Stimulated activated CD4-positive, alpha-beta T cell treated with anti-CD3 and anti-CD28 coated beads, Interleukin-15, amount 100 ng/mL, for 24 hours (primary cell): ENCODE results near the gene KRTAP9-3.
"Not testable (repeated sequence)": the region's sequence is repeated elsewhere in the genome, so short reads cannot be mapped to it uniquely, and the experiment has no call there.

ENCODE experiments used
- DNase-seq: peaks from one replicate; pipeline ENCODE4 v3.0.0-alpha.2; 2020

Gene KRTAP9-3

DNA sequence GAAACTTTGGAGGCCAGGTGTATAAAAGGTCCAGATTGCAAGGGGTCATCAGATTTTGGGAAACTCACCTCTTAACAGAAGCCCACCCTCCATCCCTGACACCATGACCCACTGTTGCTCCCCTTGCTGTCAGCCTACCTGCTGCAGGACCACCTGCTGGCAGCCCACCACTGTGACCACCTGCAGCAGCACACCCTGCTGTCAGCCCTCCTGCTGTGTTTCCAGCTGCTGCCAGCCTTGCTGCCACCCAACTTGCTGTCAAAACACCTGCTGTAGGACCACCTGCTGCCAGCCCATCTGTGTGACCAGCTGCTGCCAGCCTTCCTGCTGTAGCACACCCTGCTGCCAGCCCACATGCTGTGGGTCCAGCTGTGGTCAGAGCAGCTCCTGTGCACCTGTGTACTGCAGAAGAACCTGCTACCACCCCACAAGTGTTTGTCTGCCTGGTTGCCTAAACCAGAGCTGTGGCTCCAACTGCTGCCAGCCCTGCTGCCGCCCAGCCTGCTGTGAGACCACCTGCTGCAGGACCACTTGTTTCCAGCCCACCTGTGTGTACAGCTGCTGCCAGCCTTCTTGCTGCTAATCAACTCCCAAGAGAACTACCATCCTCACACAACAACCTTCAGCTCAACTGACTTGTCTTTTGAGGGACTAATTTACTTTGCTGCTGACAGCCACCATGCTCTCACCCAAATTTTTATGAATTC is at the start of gene KRTAP9-3:
TSS of gene KRTAP9-3 (plus strand) at position 51 of the 707 bp plus-strand sequence. CDS start at position 104, 53 bp downstream.
- not testable (repeated sequence) for DNase-seq

- DNase-seq = no peak
Observed at GRCh38 chr17:41184480-41184961, 47.7 kb upstream of the KRTAP9-3 start, which contains the start of gene KRTAP4-1. Gene KRTAP4-1 (minus strand): TSS chr17:41184911. CDS start chr17:41184854, 57 bp downstream.

DNA sequence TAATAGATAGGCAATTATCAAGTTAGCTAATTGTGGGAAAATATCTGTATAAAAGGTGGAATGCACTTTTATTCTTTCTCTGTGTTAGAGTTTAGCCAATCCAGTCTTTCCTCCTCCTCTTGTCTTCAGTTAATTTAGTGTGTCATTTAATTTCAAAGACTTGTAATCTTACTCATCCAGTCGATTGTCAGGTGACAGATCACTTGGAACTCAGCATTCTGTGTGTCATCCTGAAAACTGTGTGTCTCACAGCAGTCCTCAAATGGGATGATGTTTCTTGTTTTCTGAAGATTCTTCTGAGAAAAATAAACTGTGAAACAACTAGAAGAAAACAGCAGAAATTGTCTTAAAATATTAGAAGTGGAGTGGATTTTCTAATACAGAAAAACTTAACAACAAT is 47.2 kb upstream of the KRTAP9-3 start:
- DNase-seq = no peak

DNA sequence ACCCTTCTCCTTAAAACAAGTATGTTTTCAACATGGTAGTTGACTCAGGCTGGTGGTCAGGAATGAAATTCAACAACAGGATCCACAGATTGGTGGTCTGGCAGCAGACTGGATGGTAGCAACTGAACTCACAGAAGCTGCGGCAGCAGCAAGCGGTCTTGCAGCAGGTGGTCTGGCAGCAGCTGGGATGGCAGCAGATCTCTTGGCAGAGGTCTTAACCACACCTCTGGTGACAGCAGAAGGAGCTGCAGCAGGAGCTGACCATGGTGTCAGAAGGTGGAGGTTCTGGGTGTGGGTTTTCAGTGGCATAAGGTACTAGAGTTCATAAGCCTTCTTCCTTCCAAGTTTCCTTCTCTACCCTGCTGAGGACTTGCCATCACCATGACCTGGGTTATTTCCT is 45.4 kb upstream of the KRTAP9-3 start:
- no peak for DNase-seq

DNA sequence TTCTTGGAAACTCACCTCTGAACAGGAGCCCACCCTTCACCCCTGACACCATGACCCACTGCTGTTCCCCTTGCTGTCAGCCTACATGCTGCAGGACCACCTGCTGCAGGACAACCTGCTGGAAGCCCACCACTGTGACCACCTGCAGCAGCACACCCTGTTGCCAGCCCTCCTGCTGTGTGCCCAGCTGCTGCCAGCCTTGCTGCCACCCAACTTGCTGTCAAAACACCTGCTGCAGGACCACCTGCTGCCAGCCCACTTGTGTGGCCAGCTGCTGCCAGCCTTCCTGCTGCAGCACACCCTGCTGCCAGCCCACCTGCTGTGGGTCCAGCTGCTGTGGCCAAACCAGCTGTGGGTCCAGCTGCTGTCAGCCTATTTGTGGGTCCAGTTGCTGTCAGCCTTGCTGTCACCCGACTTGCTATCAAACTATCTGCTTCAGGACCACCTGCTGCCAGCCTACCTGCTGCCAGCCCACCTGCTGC is 42.4 kb upstream of the KRTAP9-3 start, which contains the start of gene KRTAP9-1:
TSS of gene KRTAP9-1 (plus strand) at position 51 of the 482 bp plus-strand sequence. CDS start at position 51, 0 bp downstream.
- DNase-seq = not testable (repeated sequence)

DNA sequence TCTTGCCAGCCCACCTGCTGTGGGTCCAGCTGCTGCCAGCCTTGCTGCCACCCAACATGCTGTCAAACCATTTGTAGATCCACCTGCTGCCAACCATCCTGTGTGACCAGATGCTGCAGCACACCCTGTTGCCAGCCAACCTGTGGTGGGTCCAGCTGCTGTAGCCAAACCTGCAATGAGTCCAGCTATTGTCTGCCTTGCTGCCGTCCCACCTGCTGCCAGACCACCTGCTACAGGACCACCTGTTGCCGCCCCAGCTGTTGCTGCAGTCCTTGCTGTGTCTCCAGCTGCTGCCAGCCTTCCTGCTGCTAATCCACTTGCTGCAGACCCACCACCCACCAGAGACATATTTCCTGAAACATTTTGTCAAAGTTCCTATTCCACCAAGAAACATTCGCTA is 41.9 kb upstream of the KRTAP9-3 start:
- no peak for DNase-seq

GRCh38 chr17:41196068-41196467 is 36.2 kb upstream of the KRTAP9-3 start:
- DNase-seq = no peak

DNA sequence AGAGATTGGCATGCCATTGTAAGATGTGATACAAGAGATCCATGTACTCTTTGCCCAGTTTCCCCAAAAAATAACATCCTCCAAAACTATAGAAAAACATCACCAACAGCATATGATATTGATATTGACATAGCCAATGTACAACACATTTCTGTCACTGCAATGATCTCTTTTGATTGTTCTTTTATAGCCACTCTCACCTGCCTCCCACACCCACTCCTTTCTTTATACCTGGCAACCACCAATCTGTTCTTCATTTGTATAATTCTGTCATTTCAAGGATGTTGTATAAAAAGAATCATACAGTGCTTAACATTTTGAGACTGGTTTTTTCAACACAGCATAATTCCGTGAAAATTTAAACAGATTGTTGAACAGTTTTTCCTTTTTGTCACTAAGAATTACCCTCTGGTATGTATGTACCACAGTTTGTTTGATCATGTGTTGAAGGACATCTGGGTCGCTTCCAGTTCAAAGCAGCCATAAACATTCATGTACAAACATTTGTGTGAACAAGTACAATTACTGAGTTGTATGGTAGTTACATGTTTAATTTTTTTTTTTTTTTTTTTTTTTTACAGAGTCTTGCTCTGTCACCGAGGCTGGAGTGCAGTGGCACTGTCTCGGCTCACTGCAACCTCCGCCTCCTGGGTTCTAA is 32.7 kb upstream of the KRTAP9-3 start:
- no peak for DNase-seq

- no peak for DNase-seq
Observed at GRCh38 chr17:41211845-41212466, 20.3 kb upstream of the KRTAP9-3 start.

DNA sequence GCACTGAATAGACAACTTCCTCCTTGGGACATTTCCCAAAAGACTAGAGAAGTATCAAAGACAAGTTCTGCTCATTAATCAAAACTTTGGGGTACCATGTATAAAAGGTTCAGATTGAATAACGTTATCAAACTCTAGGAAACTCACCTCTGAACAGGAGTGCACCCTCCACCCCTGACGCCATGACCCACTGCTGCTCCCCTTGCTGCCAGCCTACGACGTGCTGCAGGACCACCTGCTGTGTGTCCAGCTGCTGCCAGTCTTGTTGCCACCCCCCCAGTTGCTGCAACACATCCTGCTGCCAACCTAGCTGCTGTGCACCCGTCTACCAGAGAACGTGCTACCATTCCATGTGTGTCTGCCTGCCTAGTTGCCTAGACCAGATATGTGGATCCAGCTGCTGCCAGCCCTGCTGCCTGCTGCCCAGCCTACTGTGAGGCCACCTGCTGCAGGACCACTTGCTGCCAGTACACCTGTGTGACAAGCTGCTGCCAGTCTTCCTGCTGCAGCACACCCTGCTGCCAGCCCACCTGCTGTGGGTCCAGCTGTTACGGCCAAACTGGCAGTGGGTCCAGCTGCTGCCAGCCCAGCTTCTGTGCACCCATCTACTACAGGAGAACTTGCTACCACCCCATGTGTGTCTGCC is 19.6 kb upstream of the KRTAP9-3 start:
- DNase-seq = no peak

- no peak for DNase-seq
Observed at GRCh38 chr17:41215681-41216080, 16.6 kb upstream of the KRTAP9-3 start.

DNA sequence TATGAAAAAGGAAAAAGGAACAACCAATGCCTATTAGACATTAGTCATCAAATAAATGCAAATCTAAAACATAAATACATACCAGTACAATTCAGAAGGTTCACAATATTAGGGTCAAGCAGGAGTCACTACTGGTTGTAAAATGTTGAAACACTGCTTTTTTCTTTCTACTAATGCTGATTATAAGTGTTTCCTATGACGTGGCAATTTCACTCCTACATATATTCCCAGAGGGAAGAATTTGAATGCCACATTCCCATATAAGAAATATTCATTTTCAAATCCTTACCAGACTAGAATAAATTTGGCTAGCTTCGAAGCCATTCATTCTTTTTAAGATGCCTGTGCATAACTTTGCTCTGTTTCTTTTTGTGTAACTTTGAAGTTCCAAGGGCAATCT is 8.4 kb upstream of the KRTAP9-3 start:
- DNase-seq = no peak

- no peak for DNase-seq
Observed at GRCh38 chr17:41226051-41226450, 6.2 kb upstream of the KRTAP9-3 start.

GRCh38 chr17:41226598-41227095 is 5.6 kb upstream of the KRTAP9-3 start, which contains the start of gene KRTAP9-2:
Gene KRTAP9-2 (plus strand): TSS chr17:41226648. CDS start chr17:41226655, 7 bp downstream.
- not testable (repeated sequence) for DNase-seq

- DNase-seq = no peak
Observed at GRCh38 chr17:41230094-41230493, 2.2 kb upstream of the KRTAP9-3 start.

DNA sequence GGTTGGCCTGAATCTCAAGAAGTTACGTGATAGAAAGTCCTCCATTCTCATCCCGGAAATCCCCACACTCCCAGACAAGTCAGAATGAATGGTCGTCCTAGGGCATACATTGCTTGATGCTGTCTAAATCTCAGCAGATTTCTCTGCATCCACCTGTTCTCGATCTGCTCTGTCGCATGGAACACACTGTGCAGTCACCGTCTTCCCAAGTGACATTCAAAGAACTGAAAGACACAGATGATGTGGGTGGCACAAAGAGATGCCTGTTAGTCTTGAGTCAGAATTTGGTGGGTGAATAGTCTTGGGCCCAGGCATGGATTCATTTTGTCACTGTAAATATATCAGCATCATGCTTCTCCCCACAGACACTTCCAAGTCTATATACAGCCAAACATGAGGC is 518 bp upstream of the KRTAP9-3 start:
- DNase-seq = no peak

DNA sequence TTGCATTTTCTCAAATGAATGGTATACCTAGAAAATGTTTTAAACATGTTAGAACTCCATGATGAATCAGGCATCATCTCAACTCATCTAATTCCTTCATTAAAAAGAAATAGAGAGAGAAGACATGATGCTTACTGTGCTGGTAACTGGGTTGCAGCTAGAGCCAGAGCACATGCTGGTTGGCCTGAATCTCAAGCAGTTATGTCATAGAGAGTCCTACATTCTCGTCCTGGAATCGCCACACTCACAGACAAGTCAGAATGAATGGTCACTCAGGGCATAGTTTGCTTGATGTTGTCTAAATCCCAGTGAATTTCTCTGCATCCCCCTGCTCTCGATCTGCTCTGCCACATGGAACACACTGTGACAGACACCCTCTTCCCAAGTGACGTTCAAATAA is 4.9 kb downstream of the KRTAP9-3 start:
- DNase-seq = not testable (repeated sequence)

GRCh38 chr17:41237949-41238437 is 5.7 kb downstream of the KRTAP9-3 start, which contains the start of gene KRTAP9-8:
Gene KRTAP9-8 (plus strand): TSS chr17:41237999. CDS start chr17:41238052, 53 bp downstream.
- not testable (repeated sequence) for DNase-seq

- not testable (repeated sequence) for DNase-seq
Observed at GRCh38 chr17:41246995-41247787, 14.9 kb downstream of the KRTAP9-3 start.

DNA sequence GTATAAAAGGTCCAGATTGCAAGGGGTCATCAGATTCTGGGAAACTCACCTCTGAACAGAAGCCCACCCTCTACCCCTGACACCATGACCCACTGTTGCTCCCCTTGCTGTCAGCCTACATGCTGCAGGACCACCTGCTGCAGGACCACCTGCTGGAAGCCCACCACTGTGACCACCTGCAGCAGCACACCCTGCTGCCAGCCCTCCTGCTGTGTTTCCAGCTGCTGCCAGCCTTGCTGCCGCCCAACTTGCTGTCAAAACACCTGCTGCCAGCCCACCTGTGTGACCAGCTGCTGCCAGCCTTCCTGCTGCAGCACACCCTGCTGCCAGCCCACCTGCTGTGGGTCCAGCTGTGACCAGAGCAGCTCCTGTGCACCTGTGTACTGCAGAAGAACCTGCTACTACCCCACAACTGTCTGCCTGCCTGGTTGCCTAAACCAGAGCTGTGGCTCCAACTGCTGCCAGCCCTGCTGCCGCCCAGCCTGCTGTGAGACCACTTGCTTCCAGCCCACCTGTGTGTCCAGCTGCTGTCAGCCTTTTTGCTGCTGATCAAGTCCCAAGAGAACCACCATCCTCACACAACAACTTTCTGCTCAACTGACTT is 17.5 kb downstream of the KRTAP9-3 start, which contains the start of gene KRTAP9-4:
TSS of gene KRTAP9-4 (plus strand) at position 51 of the 604 bp plus-strand sequence. CDS start at position 85, 34 bp downstream.
- DNase-seq = not testable (repeated sequence)

DNA sequence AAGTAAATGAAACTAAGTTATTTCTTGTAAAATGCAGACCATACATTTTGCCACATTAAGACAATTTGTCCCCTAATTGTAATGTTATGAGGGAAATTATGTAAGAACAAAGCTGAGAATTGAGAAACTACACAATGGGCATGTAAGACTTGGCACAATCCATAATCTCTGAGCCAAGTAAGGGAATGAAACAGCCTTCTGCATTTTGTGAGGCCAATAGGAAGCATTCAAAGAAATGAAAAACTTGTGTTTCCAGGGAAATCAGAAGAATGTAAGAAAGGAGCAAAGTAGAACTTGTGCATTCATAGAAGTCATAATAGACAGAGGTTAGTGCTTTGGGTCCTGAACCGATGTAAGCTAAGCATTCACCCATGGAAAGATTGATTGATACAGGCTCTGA is 19.0 kb downstream of the KRTAP9-3 start:
- DNase-seq = no peak
